Hepatocyte (in vitro differentiated cells): ENCODE measurements around the gene RUFY3.

Experiments used
- EZH2 ChIP-seq: fragments of 200-600 bp; sonication (generic); IDR thresholded peaks from 2 replicates; pipeline ENCODE4 v1.6.1; 2016; ENCODE audit warnings: antibody characterized with exemption, mild to moderate bottlenecking, borderline replicate concordance
- TF ChIP-seq, protein P1 (sequence below): fragments of 200-600 bp; sonication (generic); IDR thresholded peaks from 2 replicates; pipeline ENCODE4 v1.5.1; 2016; ENCODE audit warnings: antibody characterized with exemption, mild to moderate bottlenecking; ENCODE audit not compliant: poor library complexity

DNA sequence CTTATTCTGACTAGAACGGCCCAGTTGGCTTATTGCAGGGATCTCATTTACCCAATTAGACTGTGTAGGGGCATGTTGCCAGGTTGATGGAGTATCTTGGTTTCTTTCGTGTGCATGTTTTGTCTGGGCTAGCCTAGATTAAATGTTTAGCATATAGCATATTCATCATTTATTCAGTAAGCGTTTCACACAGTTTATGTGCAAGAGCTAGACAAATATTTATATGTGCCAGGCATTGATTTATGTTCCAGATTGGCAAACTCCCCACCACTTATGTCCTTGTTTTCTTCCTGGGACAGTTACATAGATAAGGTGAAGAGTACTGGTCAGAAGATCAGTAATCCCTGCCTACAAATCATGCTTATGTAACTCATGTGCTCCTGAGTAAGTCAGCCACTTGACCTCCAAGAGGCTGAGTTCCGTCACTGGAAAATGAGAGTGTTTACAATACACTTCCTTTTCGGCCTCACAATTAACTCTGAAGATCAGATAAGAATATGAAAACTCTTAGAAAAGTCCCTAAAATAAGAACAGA lies 57.2 kb downstream of the RUFY3 start:
- TF ChIP-seq, protein P1, sequence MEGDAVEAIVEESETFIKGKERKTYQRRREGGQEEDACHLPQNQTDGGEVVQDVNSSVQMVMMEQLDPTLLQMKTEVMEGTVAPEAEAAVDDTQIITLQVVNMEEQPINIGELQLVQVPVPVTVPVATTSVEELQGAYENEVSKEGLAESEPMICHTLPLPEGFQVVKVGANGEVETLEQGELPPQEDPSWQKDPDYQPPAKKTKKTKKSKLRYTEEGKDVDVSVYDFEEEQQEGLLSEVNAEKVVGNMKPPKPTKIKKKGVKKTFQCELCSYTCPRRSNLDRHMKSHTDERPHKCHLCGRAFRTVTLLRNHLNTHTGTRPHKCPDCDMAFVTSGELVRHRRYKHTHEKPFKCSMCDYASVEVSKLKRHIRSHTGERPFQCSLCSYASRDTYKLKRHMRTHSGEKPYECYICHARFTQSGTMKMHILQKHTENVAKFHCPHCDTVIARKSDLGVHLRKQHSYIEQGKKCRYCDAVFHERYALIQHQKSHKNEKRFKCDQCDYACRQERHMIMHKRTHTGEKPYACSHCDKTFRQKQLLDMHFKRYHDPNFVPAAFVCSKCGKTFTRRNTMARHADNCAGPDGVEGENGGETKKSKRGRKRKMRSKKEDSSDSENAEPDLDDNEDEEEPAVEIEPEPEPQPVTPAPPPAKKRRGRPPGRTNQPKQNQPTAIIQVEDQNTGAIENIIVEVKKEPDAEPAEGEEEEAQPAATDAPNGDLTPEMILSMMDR, result no peak
- no peak for TF ChIP-seq EZH2
